Stimulated activated CD8-positive, alpha-beta memory T cell treated with anti-CD3 and anti-CD28 coated beads, Interleukin-7, amount 100 ng/mL, for 4 hours (primary cell): Measurements from ENCODE around the gene PSMD14.

Experiments used
- DNase-seq, 2 donors: peaks; one replicate each; pipeline ENCODE4 v3.0.0-alpha.2; 2020; ENCODE audit warnings: low read depth in 2 of 2

Gene PSMD14

GRCh38 chr2:161382747-161383146, 74.5 kb downstream of the PSMD14 start:
- DNase-seq = no peak

DNA sequence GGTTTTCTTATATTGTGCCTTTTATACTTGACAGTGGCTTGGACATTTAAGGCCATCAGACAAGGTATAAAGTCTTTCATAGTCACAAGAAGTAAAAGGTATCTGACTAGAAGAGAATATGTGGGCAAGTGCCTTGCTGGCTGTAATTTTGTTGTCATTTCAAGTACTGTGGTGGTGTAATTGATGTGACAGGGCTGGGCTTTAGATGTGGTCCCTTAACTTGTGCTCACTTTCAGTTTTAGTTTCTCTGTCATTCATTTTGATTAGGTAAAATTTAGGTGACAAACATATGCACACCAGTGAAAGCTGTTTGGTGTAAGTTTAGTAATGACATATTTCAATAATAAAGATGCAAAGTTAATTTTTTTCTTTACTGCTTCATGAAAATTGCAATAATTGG, 76.6 kb downstream of the PSMD14 start:
- DNase-seq = no peak

DNA sequence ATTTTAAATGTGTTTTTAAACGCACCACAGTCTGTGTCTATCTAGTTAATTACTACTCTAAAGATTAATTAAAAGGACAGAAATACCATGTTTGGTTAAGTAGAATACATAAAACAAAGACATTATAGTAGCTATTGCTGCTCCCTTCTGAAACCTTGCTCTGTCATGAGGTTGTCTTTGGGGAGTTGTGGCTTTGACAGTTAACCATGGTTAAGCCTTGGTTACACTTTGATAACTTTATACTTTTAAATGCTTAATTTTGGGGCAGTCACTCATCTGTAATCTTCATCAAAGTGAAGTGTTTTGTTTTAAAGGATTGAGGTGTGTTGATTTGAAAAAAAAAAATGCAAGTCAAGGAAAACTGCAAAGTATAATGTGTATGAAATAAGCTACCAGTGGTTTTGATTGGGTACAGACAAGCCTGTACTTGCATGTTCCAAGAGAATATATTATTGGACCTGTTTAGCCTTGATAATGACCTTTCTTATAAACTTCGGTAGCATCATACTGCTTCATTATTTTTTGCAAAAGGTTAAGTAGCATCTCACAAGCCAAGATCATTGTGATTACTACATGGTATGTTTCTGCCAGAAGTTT, 78.1 kb downstream of the PSMD14 start:
- DNase-seq = no peak

DNA sequence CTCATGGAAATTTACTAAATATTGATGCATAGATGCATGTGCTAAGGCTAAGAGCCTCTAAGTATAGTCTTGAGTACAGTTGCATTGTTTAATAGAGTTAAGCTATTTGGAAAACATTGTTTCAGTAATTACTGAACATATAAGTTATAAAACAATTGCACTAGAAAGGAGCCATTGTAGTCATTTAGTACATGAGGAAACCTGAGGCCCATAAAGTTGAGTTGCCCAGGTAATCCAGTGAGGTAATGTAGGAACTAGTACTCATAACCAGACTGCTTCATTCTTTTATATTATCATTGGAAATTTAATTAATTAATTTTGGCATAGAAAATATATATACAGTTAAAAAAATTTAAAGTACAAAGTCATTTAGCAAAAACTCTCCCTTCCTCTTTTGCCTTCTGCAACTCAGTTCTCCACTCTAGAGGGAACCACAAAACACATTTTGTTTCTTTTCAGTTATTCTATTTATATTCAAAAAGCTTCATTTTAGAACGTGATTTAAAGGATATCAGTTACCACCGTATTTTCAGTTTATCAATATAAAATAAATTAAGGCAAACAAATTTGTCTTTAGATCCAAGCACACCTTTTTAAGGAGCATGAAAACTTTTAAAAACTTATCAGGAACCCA, 80.0 kb downstream of the PSMD14 start:
- DNase-seq = no peak

- no peak for DNase-seq
Measured at GRCh38 chr2:161391737-161392506, 83.7 kb downstream of the PSMD14 start.

GRCh38 chr2:161400076-161400475, 91.9 kb downstream of the PSMD14 start:
- DNase-seq = no peak

DNA sequence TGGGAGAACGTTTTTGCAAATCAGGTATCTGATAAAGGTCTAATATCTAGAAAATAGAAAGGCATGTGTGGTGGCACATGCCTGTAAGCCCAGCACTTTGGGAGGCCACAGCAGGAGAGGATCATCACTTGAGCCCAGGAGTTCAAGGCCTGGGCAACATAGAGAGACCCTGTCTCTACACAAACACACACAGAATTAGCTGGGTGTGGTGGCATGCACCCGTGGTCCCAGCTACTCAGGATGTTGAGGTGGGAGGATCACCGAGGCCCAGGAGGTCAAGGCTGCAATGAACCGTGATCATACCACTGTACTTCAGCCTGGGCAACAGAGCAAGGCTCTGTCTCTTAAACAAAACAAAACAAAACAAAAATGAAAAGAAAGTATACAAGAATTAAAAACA, 94.1 kb downstream of the PSMD14 start:
- no peak for DNase-seq

DNA sequence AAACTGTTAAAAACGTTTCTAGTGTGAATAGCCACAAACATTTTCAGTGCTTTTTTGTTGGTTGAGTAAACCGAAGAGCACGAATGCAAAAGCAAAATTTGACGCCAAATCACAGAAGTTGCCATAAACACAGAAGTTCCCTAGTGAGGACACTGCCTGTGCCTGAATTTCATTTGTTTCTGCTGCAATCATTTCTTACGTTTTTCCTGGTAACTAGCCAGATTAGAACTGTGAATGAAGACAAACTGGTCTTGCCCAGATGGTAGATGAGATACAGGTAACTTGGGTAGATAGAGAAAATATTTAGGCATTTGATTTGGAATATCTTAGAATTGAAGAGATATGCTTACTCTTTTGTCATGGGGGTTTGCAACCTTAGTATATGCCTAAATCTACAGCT, 98.1 kb downstream of the PSMD14 start:
- no peak for DNase-seq

- no peak for DNase-seq
Measured at GRCh38 chr2:161407597-161407996, 99.4 kb downstream of the PSMD14 start.

DNA sequence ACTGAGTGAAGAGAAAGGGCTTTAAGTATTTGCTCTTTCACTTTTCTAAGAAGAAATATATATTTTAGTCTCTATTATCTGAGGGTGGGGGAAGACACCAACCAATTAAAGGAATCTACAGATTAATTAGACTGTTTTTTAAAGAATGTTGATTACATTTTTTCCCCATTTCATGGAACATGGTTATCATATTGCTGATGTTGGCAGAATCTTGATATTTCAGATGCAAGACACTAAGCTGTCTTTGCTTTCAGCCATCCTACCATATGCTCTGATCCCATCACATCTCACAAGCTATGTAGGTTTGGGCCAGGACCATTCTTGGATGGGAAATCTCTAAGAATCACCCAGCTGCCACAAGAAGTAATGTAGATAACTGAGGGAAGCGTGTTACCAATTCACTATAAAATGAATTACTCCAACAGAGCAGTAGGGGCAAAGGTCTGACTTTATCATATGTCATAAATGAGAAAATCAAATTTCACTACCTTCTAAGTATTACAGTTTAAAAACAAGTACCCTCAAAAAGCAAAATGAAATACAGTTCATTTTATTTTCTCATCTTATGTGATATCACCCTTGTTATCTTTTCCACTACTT, 101.2 kb downstream of the PSMD14 start:
- DNase-seq = no peak

- DNase-seq = no peak
Measured at GRCh38 chr2:161412346-161412745, 104.1 kb downstream of the PSMD14 start.

GRCh38 chr2:161414042-161415033, 106.1 kb downstream of the PSMD14 start:
- DNase-seq = no peak

GRCh38 chr2:161415034-161415986, 107.1 kb downstream of the PSMD14 start:
- no peak for DNase-seq

GRCh38 chr2:161415987-161416707, 107.9 kb downstream of the PSMD14 start, which contains the start of gene TBR1:
Gene TBR1, plus strand, starts transcription at chr2:161416297. Its CDS starts 114 bp downstream, at chr2:161416411.
- DNase-seq = no peak

- DNase-seq = no peak
Measured at GRCh38 chr2:161416708-161417437, 108.6 kb downstream of the PSMD14 start.

GRCh38 chr2:161417438-161418274, 109.4 kb downstream of the PSMD14 start:
- DNase-seq = no peak

GRCh38 chr2:161418275-161418714, 110.1 kb downstream of the PSMD14 start:
- no peak for DNase-seq
